ENCODE data around the gene CD9.
A peak's percentile ranks its signal among the peaks of the same experiment; 100 is the strongest.

CD9 gene

DNA sequence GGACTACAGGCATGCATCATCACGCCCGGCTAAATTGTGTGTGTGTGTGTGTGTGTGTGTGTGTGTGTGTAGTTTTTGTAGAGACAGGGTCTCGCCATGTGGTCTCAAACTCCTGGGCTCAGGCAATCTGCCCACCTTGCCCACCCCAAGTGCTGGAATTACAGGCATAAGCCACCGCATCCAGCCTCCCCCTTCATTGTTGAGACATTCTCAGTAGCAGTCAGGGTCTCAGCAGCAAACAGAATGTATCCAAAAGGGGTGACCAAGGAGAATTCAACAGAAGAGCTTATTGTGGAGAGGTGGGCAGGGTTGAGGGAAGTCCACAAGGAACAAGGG is 73.0 kb downstream of the CD9 start:
- H3K27me3 ChIP-seq (replicated peaks; ENCODE audit: control insufficient read depth, insufficient read depth, low read length, poor library complexity, severe bottlenecking), result no peaks in the 10 kb centered on the region
- no peak for DNase-seq
- no peak overlapping the region for H3K27ac ChIP-seq (ENCODE audit: insufficient read depth, low read length, poor library complexity, severe bottlenecking)
- H3K4me1 ChIP-seq (ENCODE audit: control insufficient read depth, insufficient read depth, low read length, poor library complexity, severe bottlenecking), result no peaks in the 10 kb centered on the region
- H3K36me3 ChIP-seq (ENCODE audit: control insufficient read depth, insufficient read depth, low read length), result no peaks in the 10 kb centered on the region
- no peak overlapping the region for H3K4me3 ChIP-seq (ENCODE audit: insufficient read depth, low read depth, low read length, poor library complexity, severe bottlenecking)
- no peaks in the 10 kb centered on the region for H3K9me3 ChIP-seq (ENCODE audit: control insufficient read depth, low read length)

DNA sequence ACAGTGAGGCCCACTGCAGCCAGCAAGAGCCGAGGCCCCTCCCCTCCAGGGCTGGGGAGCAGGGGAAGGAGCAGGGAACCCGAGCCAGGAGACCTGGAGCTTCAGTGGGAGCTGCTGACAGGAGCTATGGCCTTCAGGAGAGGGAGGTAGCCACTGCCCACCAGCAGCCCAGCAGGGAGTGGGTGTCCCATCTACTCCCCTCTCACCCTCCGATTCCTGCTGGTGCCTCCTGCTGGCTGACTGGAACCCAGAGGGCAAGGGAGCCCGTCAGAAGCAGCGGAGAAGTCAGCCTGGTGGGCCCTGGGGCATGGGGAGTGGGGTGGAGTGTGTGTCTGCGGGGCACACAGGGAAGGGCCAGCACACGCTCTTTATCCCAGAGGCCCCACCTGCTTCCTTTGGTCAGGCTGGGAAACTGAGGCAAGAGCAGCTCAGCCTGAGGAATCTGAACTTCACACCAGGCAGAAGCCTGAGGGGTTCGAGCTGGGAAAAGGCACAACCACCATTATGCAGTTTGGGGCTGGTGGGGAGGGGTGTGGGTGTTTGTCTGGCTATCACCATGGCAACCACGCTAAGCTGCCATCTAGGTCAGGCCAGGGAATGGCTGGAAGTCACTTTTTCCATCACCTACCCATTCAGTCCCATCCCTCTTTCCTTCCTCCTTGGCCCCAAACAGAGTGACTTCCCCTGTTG is 73.5 kb downstream of the CD9 start:
- no peak for DNase-seq
- H3K9me3 ChIP-seq (ENCODE audit: control insufficient read depth, low read length), result no peaks in the 10 kb centered on the region
- no peaks in the 10 kb centered on the region for H3K27me3 ChIP-seq (replicated peaks; ENCODE audit: control insufficient read depth, insufficient read depth, low read length, poor library complexity, severe bottlenecking)
- no peak overlapping the region for H3K4me3 ChIP-seq (ENCODE audit: insufficient read depth, low read depth, low read length, poor library complexity, severe bottlenecking)
- H3K4me1 ChIP-seq (ENCODE audit: control insufficient read depth, insufficient read depth, low read length, poor library complexity, severe bottlenecking), result peaks cover 3% of the 10 kb centered on the region
- H3K36me3 ChIP-seq (ENCODE audit: control insufficient read depth, insufficient read depth, low read length), result no peaks in the 10 kb centered on the region
- H3K27ac ChIP-seq (ENCODE audit: insufficient read depth, low read length, poor library complexity, severe bottlenecking), result no peak overlapping the region

DNA sequence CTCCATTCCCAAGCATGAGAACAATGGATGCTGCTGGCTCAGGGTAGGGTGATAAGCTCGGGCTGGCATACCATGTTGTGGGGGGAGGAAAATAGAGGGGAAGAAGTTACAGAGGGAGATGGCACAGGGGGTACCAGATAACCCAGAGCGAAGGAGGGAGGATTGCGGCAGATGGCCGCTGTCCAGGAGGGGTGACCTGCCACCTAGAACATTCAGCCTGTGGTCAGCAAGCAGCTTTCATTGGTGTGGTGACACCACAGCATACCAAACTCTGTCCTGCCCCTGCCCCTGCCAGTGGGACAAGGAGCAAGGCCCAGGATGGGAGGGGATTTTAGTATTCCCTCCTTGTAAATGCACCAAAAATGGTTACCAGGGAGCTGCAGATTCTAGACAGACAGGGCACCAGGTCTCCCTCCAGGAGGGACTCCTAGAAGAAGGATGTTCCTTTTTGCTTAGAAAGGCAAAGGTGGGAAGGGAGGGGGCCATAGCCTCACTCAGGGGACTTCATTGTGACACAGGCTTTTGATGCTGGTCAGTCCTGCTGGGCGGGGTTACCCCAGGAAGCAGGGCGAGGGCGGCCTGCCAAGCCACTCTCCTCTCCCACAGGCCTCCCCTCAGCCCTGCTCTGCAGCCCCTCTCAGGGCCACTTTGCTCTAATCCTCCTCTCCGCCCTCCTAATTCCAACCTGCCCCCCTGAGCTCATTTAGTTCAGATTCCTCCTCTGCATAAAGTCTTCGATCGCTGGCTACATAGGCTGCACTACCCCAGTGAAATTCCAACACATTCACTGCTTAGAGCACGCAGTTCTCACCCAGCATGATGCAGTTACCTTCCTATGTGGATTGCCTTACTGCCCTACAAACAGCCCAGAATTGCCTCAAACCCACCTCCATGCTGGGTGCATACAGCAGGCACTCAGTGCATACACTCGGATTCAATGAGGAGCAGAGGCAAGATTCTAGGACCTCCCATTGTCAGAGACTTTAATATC is 74.3 kb downstream of the CD9 start:
- H3K9me3 ChIP-seq (ENCODE audit: control insufficient read depth, low read length), result no peaks in the 10 kb centered on the region
- DNase-seq, result no peak
- H3K4me1 ChIP-seq (ENCODE audit: control insufficient read depth, insufficient read depth, low read length, poor library complexity, severe bottlenecking), result peaks cover 3% of the 10 kb centered on the region
- H3K27ac ChIP-seq (ENCODE audit: insufficient read depth, low read length, poor library complexity, severe bottlenecking), result no peak overlapping the region
- H3K36me3 ChIP-seq (ENCODE audit: control insufficient read depth, insufficient read depth, low read length), result no peaks in the 10 kb centered on the region
- no peak overlapping the region for H3K4me3 ChIP-seq (ENCODE audit: insufficient read depth, low read depth, low read length, poor library complexity, severe bottlenecking)
- peaks cover 2% of the 10 kb centered on the region for H3K27me3 ChIP-seq (replicated peaks; ENCODE audit: control insufficient read depth, insufficient read depth, low read length, poor library complexity, severe bottlenecking)

DNA sequence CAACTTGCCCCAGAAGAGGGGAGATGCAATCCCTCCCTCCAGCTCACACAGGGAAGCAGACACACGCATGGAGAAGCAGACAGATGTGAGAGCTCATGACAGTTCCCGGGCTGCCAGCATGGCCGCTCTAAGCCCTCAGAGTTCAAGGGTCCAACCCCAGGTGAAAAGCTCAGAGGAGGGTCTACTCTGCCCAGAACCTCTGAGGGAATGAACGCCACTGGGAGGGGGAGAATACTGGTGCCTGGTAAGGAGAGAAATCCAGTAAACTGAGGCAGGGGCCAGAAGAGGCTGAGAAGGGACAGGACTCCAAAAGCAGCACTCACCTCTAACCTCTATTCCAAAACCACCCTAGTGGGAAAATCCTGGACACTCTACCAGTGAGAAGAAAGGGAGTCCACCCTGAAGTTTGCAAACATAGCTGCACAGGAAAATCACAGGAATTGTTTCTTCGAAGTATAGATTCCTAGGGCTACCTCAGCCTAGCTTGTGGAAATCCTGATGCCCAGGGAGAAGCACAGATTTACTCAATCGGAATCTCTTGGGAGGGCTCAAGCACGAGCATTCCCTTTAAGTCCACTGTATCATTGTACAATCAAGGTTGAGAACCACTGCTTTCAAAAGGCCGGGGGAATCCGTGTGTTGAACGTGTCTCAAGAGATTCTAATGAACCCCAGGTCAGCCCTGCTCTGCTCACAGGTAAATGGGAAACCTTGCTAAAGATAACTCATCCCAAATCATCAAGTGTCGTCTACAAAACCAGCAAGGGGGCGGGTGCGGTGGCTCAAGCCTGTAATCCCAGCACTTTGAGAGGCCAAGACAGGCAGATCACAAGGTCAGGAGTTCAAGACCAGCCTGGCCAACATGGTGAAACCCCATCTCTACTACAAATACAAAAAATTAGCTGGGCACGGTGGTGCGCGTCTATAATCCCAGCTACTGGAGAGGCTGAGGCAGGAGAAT is 76.0 kb downstream of the CD9 start:
- Histone ChIP-seq H3K27me3 (replicated peaks; ENCODE audit: control insufficient read depth, insufficient read depth, low read length, poor library complexity, severe bottlenecking) (peaks cover 10% of the 10 kb centered on the region), H3K27ac (ENCODE audit: insufficient read depth, low read length, poor library complexity, severe bottlenecking) (no peak overlapping the region), H3K9me3 (ENCODE audit: control insufficient read depth, low read length) (no peaks in the 10 kb centered on the region), H3K36me3 (ENCODE audit: control insufficient read depth, insufficient read depth, low read length) (no peaks in the 10 kb centered on the region), H3K4me3 (ENCODE audit: insufficient read depth, low read depth, low read length, poor library complexity, severe bottlenecking) (no peak overlapping the region), H3K4me1 (ENCODE audit: control insufficient read depth, insufficient read depth, low read length, poor library complexity, severe bottlenecking) (peaks cover 3% of the 10 kb centered on the region)
- DNase-seq, result no peak

DNA sequence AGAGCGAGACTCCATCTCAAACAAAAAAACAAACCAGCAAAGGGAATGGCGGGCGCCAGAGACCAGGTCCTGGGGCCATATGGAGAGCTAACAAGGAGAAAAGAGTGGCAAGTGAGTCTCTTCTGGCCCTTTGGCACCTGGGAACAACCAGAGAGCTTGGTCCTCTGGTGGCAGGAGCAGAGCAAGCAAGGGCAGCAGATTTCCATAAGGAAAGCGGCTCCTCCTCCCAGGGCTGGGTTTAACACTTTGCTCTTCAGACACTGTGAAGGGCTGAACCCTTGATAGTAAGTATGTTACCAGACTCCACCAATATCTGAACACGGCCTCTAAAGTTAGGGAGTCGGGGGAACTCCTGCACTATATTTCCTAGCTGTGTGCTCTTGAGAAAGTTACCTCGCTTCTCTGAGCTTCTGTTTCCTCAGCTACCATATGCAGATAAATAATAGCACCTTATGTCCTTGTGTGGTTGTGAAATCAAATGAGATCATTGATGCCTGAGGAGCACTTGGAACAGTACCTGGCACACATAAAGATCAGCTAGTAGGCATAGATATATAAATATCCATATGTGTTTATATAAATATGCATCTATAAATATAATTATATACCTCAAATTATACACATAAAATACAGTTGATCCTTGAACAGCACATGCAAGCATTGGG is 76.9 kb downstream of the CD9 start:
- no peak for DNase-seq

DNA sequence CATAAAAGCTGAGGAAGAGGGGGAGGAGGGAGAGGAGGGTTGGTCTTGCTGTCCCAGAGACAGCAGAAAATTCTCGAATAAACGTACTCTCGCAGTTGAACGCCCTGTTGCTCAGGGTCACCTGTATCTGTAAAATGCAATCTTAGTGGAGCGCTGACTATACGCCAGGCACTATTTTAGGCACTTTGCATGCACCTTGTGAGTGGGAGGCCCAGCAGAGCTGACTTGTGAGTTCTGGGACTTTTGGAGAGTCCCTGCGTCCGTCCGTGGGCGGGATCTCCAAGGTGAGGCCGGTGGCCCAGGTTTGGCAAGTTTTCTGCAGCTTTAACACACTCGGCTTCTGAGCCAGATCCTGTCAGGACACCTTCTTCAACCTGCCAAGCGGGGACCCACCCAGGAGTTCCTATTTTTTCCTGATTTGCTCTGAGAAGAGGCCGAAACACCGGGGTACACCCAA is 77.8 kb downstream of the CD9 start:
- DNase-seq, result no peak
- Histone ChIP-seq H3K9me3 (ENCODE audit: control insufficient read depth, low read length) (no peaks in the 10 kb centered on the region), H3K36me3 (ENCODE audit: control insufficient read depth, insufficient read depth, low read length) (no peaks in the 10 kb centered on the region), H3K27ac (ENCODE audit: insufficient read depth, low read length, poor library complexity, severe bottlenecking) (peak overlapping the region; percentile 41), H3K27me3 (replicated peaks; ENCODE audit: control insufficient read depth, insufficient read depth, low read length, poor library complexity, severe bottlenecking) (peaks cover 10% of the 10 kb centered on the region), H3K4me1 (ENCODE audit: control insufficient read depth, insufficient read depth, low read length, poor library complexity, severe bottlenecking) (peaks cover 3% of the 10 kb centered on the region), H3K4me3 (ENCODE audit: insufficient read depth, low read depth, low read length, poor library complexity, severe bottlenecking) (peak overlapping the region; percentile 51)

More for the DNA sequence above, 76.9 kb downstream of the CD9 start:
- Histone ChIP-seq H3K36me3 (ENCODE audit: control insufficient read depth, insufficient read depth, low read length) (no peaks in the 10 kb centered on the region), H3K9me3 (ENCODE audit: control insufficient read depth, low read length) (no peaks in the 10 kb centered on the region), H3K4me3 (ENCODE audit: insufficient read depth, low read depth, low read length, poor library complexity, severe bottlenecking) (no peak overlapping the region), H3K27ac (ENCODE audit: insufficient read depth, low read length, poor library complexity, severe bottlenecking) (no peak overlapping the region), H3K27me3 (replicated peaks; ENCODE audit: control insufficient read depth, insufficient read depth, low read length, poor library complexity, severe bottlenecking) (peaks cover 10% of the 10 kb centered on the region), H3K4me1 (ENCODE audit: control insufficient read depth, insufficient read depth, low read length, poor library complexity, severe bottlenecking) (peaks cover 3% of the 10 kb centered on the region)

DNA sequence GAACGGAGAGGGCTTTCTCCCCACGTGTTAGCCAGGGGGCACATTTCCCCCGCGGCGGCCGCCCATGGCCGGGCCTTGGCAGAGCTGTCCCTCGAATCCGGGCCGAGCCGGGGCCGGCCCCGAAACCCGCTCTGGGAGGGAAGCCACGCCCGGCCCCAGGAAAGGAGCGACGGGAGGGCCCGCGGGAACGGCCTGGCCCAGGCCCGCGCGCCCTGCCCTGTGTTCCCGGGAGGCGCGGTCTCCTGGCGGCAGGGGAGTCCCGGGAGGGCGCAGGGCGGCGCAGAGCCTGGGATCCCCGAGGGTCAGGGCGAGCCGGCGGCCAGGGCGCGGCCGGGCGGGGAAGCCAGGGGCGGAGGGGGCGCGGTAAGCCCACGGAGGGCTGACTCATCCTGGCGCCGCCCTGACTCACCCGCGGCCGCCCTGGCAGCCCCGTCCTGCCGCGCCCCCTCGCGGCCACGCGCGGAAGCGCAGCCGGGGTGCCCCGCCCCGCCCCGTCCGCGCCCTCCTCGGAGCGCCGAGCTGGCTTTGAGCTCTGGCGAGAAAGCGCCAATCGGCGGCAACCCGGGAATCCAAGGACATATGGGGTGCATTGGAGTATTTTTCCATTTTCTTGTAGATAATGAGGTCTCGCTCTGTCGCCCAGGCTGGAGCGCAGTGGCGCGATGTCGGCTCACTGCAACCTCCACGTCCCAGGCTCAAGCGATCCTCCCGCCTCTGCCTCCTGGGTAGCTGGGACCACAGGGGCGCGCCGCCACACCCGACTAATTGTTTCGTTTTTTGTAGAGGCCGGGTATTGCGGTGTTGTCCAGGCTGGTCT is 78.4 kb downstream of the CD9 start:
- Histone ChIP-seq H3K9me3 (ENCODE audit: control insufficient read depth, low read length) (no peaks in the 10 kb centered on the region), H3K27me3 (replicated peaks; ENCODE audit: control insufficient read depth, insufficient read depth, low read length, poor library complexity, severe bottlenecking) (peaks cover 10% of the 10 kb centered on the region), H3K36me3 (ENCODE audit: control insufficient read depth, insufficient read depth, low read length) (no peaks in the 10 kb centered on the region), H3K4me3 (ENCODE audit: insufficient read depth, low read depth, low read length, poor library complexity, severe bottlenecking) (peak overlapping the region; percentile 51), H3K27ac (ENCODE audit: insufficient read depth, low read length, poor library complexity, severe bottlenecking) (peak overlapping the region; percentile 41), H3K4me1 (ENCODE audit: control insufficient read depth, insufficient read depth, low read length, poor library complexity, severe bottlenecking) (peaks cover 3% of the 10 kb centered on the region)
- peak; percentile 69 to 72 (median 71) for DNase-seq

DNA sequence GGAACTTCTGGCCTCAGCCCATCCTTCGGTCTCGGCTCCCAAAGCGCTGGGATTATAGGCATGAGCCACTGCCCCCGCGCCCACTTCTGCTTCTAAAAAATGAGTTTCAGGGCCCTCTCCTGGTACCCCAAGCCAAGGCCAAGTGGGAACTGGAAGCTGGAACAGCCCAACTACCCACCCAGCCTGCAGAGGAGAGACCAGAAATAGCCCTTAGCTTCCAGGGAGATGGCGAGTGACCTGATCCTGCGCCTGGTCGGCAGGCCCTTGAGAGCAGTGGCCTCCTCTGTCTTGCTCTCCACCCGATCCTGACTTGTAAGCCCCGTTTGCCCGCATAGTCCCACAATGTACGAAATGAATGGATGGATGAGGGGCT is 79.0 kb downstream of the CD9 start:
- Histone ChIP-seq H3K4me3 (ENCODE audit: insufficient read depth, low read depth, low read length, poor library complexity, severe bottlenecking) (no peak overlapping the region), H3K27ac (ENCODE audit: insufficient read depth, low read length, poor library complexity, severe bottlenecking) (no peak overlapping the region), H3K4me1 (ENCODE audit: control insufficient read depth, insufficient read depth, low read length, poor library complexity, severe bottlenecking) (peaks cover 3% of the 10 kb centered on the region), H3K9me3 (ENCODE audit: control insufficient read depth, low read length) (no peaks in the 10 kb centered on the region), H3K27me3 (replicated peaks; ENCODE audit: control insufficient read depth, insufficient read depth, low read length, poor library complexity, severe bottlenecking) (peaks cover 10% of the 10 kb centered on the region), H3K36me3 (ENCODE audit: control insufficient read depth, insufficient read depth, low read length) (no peaks in the 10 kb centered on the region)
- DNase-seq, result no peak

DNA sequence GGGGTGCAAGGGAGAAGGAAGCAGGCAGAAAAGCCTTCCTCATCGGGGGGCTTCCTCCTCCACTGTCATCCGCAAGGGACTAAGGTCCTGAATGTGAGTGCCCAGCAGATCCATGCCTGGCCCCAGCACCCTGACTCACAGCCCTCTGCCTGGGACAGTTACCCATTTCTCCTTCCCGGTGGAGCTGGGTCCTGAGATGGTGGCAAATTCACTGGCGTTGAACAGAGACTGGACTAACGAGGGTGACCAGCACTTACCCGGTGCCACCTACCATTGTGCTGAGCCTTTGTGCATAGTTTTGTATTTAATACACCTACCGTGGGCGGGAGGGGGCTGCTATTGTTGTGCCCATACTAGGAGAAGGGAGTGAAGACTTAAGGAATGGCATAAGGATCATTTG is 79.4 kb downstream of the CD9 start:
- no peak overlapping the region for H3K4me3 ChIP-seq (ENCODE audit: insufficient read depth, low read depth, low read length, poor library complexity, severe bottlenecking)
- H3K9me3 ChIP-seq (ENCODE audit: control insufficient read depth, low read length), result no peaks in the 10 kb centered on the region
- peaks cover 10% of the 10 kb centered on the region for H3K27me3 ChIP-seq (replicated peaks; ENCODE audit: control insufficient read depth, insufficient read depth, low read length, poor library complexity, severe bottlenecking)
- no peak overlapping the region for H3K27ac ChIP-seq (ENCODE audit: insufficient read depth, low read length, poor library complexity, severe bottlenecking)
- H3K4me1 ChIP-seq (ENCODE audit: control insufficient read depth, insufficient read depth, low read length, poor library complexity, severe bottlenecking), result peaks cover 3% of the 10 kb centered on the region
- DNase-seq, result no peak
- no peaks in the 10 kb centered on the region for H3K36me3 ChIP-seq (ENCODE audit: control insufficient read depth, insufficient read depth, low read length)
